ENCODE results near the gene RBM33.

The RBM33 gene

DNA sequence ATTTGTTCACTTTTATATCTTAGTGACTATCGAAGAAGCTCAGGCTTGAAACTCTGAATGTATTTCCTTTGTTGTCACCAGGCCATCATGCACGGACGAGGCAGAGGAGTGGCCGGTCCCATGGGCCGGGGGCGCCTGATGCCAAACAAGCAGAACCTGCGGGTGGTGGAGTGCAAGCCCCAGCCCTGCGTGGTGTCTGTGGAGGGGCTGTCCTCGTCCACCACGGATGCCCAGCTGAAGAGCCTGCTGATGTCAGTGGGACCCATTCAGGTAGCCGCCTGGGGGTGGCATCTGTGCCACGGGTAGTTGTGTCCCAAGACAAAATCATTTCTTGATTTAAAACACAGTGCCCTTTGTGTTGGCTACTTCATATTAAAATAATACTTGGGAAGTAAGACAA is 121.9 kb downstream of the RBM33 start:
- Histone ChIP-seq H4K20me1 (ENCODE audit: insufficient read depth, low read length) (no peaks in the 10 kb centered on the region), H3K27ac (ENCODE audit: low read depth, low read length, poor library complexity, severe bottlenecking) (peak overlapping the region; percentile 91), H3K9ac (ENCODE audit: low read length) (no peak overlapping the region; the same call in 1 of the 2 replicates), H3K9me2 (ENCODE audit: low read depth, low read length) (no peaks in the 10 kb centered on the region), H3K4me1 (ENCODE audit: insufficient read depth, low read length, severe bottlenecking) (peaks cover 66% of the 10 kb centered on the region), H3F3A (ENCODE audit: insufficient read depth, low read length) (no peaks in the 10 kb centered on the region; the same call in 1 of the 2 replicates), H3K27me3 (ENCODE audit: insufficient read depth, low read length) (no peaks in the 10 kb centered on the region), H3K4me2 (ENCODE audit: low read length) (no peak overlapping the region), H3K79me2 (ENCODE audit: insufficient read depth, low read length) (peaks cover 13% of the 10 kb centered on the region), H3K9me3 (ENCODE audit: low read length) (no peaks in the 10 kb centered on the region), H3K36me3 (ENCODE audit: insufficient read depth, low read length) (peaks cover 89% of the 10 kb centered on the region), H2AFZ (ENCODE audit: low read length) (no peak overlapping the region), H3K4me3 (ENCODE audit: low read depth, low read length, poor library complexity, severe bottlenecking) (no peak overlapping the region)
- TF ChIP-seq, protein P1, sequence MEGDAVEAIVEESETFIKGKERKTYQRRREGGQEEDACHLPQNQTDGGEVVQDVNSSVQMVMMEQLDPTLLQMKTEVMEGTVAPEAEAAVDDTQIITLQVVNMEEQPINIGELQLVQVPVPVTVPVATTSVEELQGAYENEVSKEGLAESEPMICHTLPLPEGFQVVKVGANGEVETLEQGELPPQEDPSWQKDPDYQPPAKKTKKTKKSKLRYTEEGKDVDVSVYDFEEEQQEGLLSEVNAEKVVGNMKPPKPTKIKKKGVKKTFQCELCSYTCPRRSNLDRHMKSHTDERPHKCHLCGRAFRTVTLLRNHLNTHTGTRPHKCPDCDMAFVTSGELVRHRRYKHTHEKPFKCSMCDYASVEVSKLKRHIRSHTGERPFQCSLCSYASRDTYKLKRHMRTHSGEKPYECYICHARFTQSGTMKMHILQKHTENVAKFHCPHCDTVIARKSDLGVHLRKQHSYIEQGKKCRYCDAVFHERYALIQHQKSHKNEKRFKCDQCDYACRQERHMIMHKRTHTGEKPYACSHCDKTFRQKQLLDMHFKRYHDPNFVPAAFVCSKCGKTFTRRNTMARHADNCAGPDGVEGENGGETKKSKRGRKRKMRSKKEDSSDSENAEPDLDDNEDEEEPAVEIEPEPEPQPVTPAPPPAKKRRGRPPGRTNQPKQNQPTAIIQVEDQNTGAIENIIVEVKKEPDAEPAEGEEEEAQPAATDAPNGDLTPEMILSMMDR (IDR thresholded peaks at IDR 0.05; ENCODE audit: low read length) = no peak
- TF ChIP-seq EZH2 (IDR thresholded peaks at IDR 0.05; ENCODE audit: borderline replicate concordance, low read length) = no peak

DNA sequence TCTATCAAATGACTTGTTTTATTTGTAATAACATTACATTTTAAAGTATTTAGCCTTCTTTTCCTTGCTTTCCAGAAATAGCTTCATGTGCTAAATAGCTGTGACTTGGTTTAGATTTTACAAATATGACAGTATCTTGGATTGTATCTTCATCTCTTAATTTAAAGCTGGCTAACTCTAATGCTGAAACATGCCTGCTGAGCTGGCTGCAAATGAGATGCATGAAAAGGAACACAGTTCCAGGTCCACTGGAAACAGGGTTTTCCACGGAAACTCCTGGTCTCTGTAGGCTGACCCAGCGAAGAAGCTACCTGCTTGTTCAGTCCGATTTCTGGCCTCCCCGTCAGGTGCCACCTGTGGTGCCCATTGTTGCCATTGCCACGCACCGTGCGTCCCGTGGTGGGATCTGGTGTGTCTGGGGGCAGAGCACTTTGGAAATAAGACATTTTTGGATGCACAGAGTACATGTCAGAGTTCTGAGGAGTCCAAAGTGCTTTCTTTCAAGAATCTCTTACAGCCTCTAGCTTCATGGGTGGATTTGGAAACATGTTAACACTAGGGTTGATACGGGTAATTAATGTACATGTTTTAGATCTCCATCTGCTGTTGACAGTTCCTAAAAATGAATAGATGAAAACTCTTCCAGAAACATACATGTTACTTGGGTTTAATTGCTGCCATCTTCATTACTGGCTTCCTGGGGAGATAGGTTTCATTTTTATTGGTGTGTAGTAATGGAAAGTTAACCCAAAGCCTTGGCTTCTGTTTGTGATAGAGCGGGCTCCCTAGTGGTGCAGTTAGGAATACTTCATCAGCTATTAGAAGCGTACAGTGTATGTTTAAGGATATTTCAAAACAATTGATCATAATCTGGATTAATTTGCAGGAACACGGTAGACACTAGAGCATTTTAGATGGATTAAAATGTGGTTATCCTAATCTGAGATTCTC is 122.8 kb downstream of the RBM33 start:
- Histone ChIP-seq H3K36me3 (ENCODE audit: insufficient read depth, low read length) (peaks cover 88% of the 10 kb centered on the region), H3K27me3 (ENCODE audit: insufficient read depth, low read length) (no peaks in the 10 kb centered on the region), H3K27ac (ENCODE audit: low read depth, low read length, poor library complexity, severe bottlenecking) (peak overlapping the region; percentile 91), H2AFZ (ENCODE audit: low read length) (no peak overlapping the region), H3K9ac (ENCODE audit: low read length) (peak overlapping the region; percentile 29; the same call in 1 of the 2 replicates), H3K4me1 (ENCODE audit: insufficient read depth, low read length, severe bottlenecking) (peaks cover 60% of the 10 kb centered on the region), H3F3A (ENCODE audit: insufficient read depth, low read length) (no peaks in the 10 kb centered on the region; the same call in 1 of the 2 replicates), H3K4me3 (ENCODE audit: low read depth, low read length, poor library complexity, severe bottlenecking) (no peak overlapping the region), H4K20me1 (ENCODE audit: insufficient read depth, low read length) (no peaks in the 10 kb centered on the region), H3K4me2 (ENCODE audit: low read length) (peak overlapping the region; percentile 11; the same call in 1 of the 2 replicates), H3K9me2 (ENCODE audit: low read depth, low read length) (no peaks in the 10 kb centered on the region), H3K9me3 (ENCODE audit: low read length) (no peaks in the 10 kb centered on the region), H3K79me2 (ENCODE audit: insufficient read depth, low read length) (peaks cover 4% of the 10 kb centered on the region)
- no peak for TF ChIP-seq EZH2 (IDR thresholded peaks at IDR 0.05; ENCODE audit: borderline replicate concordance, low read length)
- TF ChIP-seq, protein P1 (IDR thresholded peaks at IDR 0.05; ENCODE audit: low read length) = peak; percentile 43; the same call in 1 of the 2 replicates

DNA sequence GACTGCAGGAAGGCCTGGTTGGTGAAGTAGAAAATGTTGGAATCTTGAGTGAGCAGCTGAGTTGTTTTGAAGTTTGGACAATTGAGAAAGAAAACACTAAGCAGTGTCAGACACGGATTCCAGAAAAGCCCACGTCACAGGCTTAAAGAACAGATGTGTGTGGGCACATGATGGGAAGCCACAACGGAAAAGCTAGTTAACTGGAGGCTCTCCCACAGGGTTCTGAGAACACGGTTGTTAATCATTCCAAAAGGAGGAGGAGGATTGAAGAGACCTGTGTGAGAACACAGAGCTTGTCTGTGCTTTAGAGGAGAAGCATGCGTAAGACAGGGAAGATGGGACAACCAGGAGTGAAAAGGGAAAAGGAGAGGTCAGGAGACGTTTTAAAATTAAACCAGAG is 125.2 kb downstream of the RBM33 start:
- H3K4me3 ChIP-seq (ENCODE audit: low read depth, low read length, poor library complexity, severe bottlenecking) = no peak overlapping the region
- H2AFZ ChIP-seq (ENCODE audit: low read length) = no peak overlapping the region
- peaks cover 36% of the 10 kb centered on the region for H3K4me1 ChIP-seq (ENCODE audit: insufficient read depth, low read length, severe bottlenecking)
- H3K79me2 ChIP-seq (ENCODE audit: insufficient read depth, low read length) = no peaks in the 10 kb centered on the region
- H3K27me3 ChIP-seq (ENCODE audit: insufficient read depth, low read length) = no peaks in the 10 kb centered on the region
- peaks cover 96% of the 10 kb centered on the region for H3K36me3 ChIP-seq (ENCODE audit: insufficient read depth, low read length)
- H3K9ac ChIP-seq (ENCODE audit: low read length) = no peak overlapping the region
- H3K4me2 ChIP-seq (ENCODE audit: low read length) = no peak overlapping the region
- H3K27ac ChIP-seq (ENCODE audit: low read depth, low read length, poor library complexity, severe bottlenecking) = no peak overlapping the region
- H3K9me3 ChIP-seq (ENCODE audit: low read length) = no peaks in the 10 kb centered on the region
- H3K9me2 ChIP-seq (ENCODE audit: low read depth, low read length) = no peaks in the 10 kb centered on the region
- H3F3A ChIP-seq (ENCODE audit: insufficient read depth, low read length) = no peaks in the 10 kb centered on the region; the same call in 1 of the 2 replicates
- H4K20me1 ChIP-seq (ENCODE audit: insufficient read depth, low read length) = no peaks in the 10 kb centered on the region
- no peak for TF ChIP-seq EZH2 (IDR thresholded peaks at IDR 0.05; ENCODE audit: borderline replicate concordance, low read length)
- TF ChIP-seq, protein P1 (IDR thresholded peaks at IDR 0.05; ENCODE audit: low read length) = no peak
